Panc1 (cell line): ENCODE data around the gene BARX2. TPM values are rescaled to one million over a fixed set of nuclear protein-coding genes. Genes with fewer than 3 reads are reported as not detected.

Source experiments
- ATAC-seq: fragments of 200-7000 bp; cut with Tn5 transposase; 2 replicates; pipeline ENCODE4 v1.9.1; 2020; ENCODE audit warnings: mild to moderate bottlenecking, moderate library complexity
- BruUV-seq: library from RNA; stranded (reverse); fragments of 400-500 nt; replicated peaks from 2 replicates; lab custom pipeline; 2021; lab: Mats Ljungman, UMichigan
- CTCF ChIA-PET: fragments of 300-600 bp; sonication (Branson Sonifier 250); formaldehyde crosslinking; loops from one replicate; lab custom pipeline; 2022; ENCODE audit warnings: antibody characterized with exemption; lab: Charles Lee
- POLR2A ChIA-PET: fragments of 300-600 bp; sonication (Branson Sonifier 250); formaldehyde crosslinking; loops from one replicate; lab custom pipeline; 2022; ENCODE audit warnings: antibody characterized with exemption; lab: Charles Lee
- DNase-seq: peaks from one replicate; pipeline ENCODE4 v3.0.0-alpha.2; 2010; ENCODE audit warnings: low read depth, low spot score
- H3K27ac ChIP-seq: 2 replicates; pipeline ENCODE4 v1.5.1; 2011; ENCODE audit warnings: mild to moderate bottlenecking, low read length, inconsistent platforms
- H3K27me3 ChIP-seq: fragments of 200-500 bp; sonication (Bioruptor generic); 2 replicates; pipeline ENCODE4 v1.6.0; 2014; ENCODE audit warnings: low read length, inconsistent platforms; ENCODE audit not compliant: control insufficient read depth, insufficient read depth
- H3K36me3 ChIP-seq: fragments of 200-500 bp; sonication (Bioruptor generic); 2 replicates; pipeline ENCODE4 v1.5.1; 2014; ENCODE audit warnings: inconsistent platforms, mild to moderate bottlenecking, low read length, moderate library complexity; ENCODE audit not compliant: control insufficient read depth, insufficient read depth
- H3K4me1 ChIP-seq: 2 replicates; pipeline ENCODE4 v1.5.1; 2011; ENCODE audit warnings: inconsistent platforms, mild to moderate bottlenecking, low read length, moderate library complexity; ENCODE audit not compliant: control insufficient read depth, insufficient read depth
- H3K4me3 ChIP-seq, 2 experiments: 2 replicates each; pipeline ENCODE4 v1.5.1; 2011 to 2012; ENCODE audit warnings: low read depth in 2 of 2, low read length in 2 of 2, mild to moderate bottlenecking in 2 of 2, inconsistent platforms in 1 of 2, moderate library complexity in 1 of 2
- H3K9me3 ChIP-seq: fragments of 200-500 bp; sonication (Bioruptor generic); 2 replicates; pipeline ENCODE4 v1.5.1; 2014; ENCODE audit warnings: low read depth, mild to moderate bottlenecking, inconsistent platforms, low read length, moderate library complexity; ENCODE audit not compliant: control insufficient read depth, insufficient read depth
- CTCF ChIP-seq: fragments of 450-650 bp; IDR thresholded peaks from 2 replicates; pipeline ENCODE4 v1.5.1; 2017; ENCODE audit warnings: mild to moderate bottlenecking
- POLR2AphosphoS5 ChIP-seq: IDR thresholded peaks from 2 replicates; pipeline ENCODE4 v1.6.1; 2012; ENCODE audit warnings: mild to moderate bottlenecking, low read depth, low read length, moderate library complexity
- REST ChIP-seq, 2 experiments: IDR thresholded peaks; 2 replicates each; pipeline ENCODE4 v1.6.1; 2011 to 2012; ENCODE audit warnings: low read depth in 2 of 2, control low read depth in 1 of 2, low read length in 1 of 2, mild to moderate bottlenecking in 1 of 2, moderate library complexity in 1 of 2; ENCODE audit not compliant: insufficient read depth in 1 of 2
- SIN3A ChIP-seq: IDR thresholded peaks from 2 replicates; pipeline ENCODE4 v1.6.1; 2012; ENCODE audit warnings: low read depth, mild to moderate bottlenecking, low read length, moderate library complexity, borderline replicate concordance; ENCODE audit not compliant: insufficient read depth
- TCF7L2 ChIP-seq: IDR thresholded peaks from 2 replicates; pipeline ENCODE4 v1.6.1; 2011; ENCODE audit warnings: mild to moderate bottlenecking, low read depth, low read length, inconsistent platforms
- in situ Hi-C: cut with HindIII; loops from 2 replicates; pipeline ENCODE4 v1.10.0; 2016; ENCODE audit warnings: low sequenced_read_pairs, low pct_unique_long_range_greater_than_20kb
- intact Hi-C: fragments of 100-400 bp; cut with micrococcal nuclease; formaldehyde crosslinking; loops from one replicate; pipeline ENCODE4 v1.10.0; 2022; ENCODE audit not compliant: unreplicated experiment
- total RNA-seq: library from RNA; stranded (reverse); gene quantifications from one replicate; pipeline ENCODE4 v1.2.1, GENCODE V29; 2021; ENCODE audit not compliant: unreplicated experiment

Gene BARX2
- total RNA-seq, 1 experiment from 2014 or later, result 3.9 TPM

- in situ Hi-C loops, result no loop called here
- CTCF ChIA-PET, result no interaction called here
- Histone ChIP-seq H3K9me3 (no peaks in the 10 kb centered on the region), H3K4me1 (no peaks in the 10 kb centered on the region), H3K4me3 (no peak overlapping the region), H3K36me3 (no peaks in the 10 kb centered on the region), H3K27me3 (no peaks in the 10 kb centered on the region), H3K27ac (no peak overlapping the region)
- DNase-seq, result no peak
- TF ChIP-seq SIN3A (no peak), CTCF (no peak), REST (IDR thresholded peaks at IDR 0.05; ENCODE audit: insufficient read depth in 1 of 2, low read depth in 2 of 2, low read length in 1 of 2) (no peak), TCF7L2 (no peak), POLR2AphosphoS5 (no peak)
- POLR2A ChIA-PET, result interaction anchor here (0.6 kb wide), 1 partner anchor 13 kb away, joined by 3 read pairs; no protein-coding TSS in a partner anchor
- intact Hi-C loops, result no loop called here
- no TSS peak for BruUV-seq
- ATAC-seq, result no peak
Observed at GRCh38 chr11:129412494-129412893, 36.8 kb downstream of the BARX2 start.

- intact Hi-C loops (no loop called here), in situ Hi-C loops (no loop called here)
- no peak for TF ChIP-seq POLR2AphosphoS5
- TF ChIP-seq CTCF, result no peak
- no peak for TF ChIP-seq SIN3A
- TF ChIP-seq REST (IDR thresholded peaks at IDR 0.05; ENCODE audit: insufficient read depth in 1 of 2, low read depth in 2 of 2, low read length in 1 of 2), result no peak
- TF ChIP-seq TCF7L2, result no peak
- BruUV-seq, result no TSS peak
- ChIA-PET POLR2A (no interaction called here), CTCF (interaction anchor here (0.5 kb wide), 1 partner anchor 226 kb away, joined by 12 read pairs; no protein-coding TSS in a partner anchor)
- DNase-seq (no peak), ATAC-seq (no peak)
- Histone ChIP-seq H3K4me3 (no peak overlapping the region), H3K27me3 (no peaks in the 10 kb centered on the region), H3K36me3 (no peaks in the 10 kb centered on the region), H3K27ac (no peak overlapping the region), H3K4me1 (no peaks in the 10 kb centered on the region), H3K9me3 (no peaks in the 10 kb centered on the region)
Observed at GRCh38 chr11:129414144-129414872, 38.7 kb downstream of the BARX2 start.
